Islet of Langerhans (tissue), 1 donor: Measurements from ENCODE around the gene BICD2.

Experiments used
- FAIRE-seq: peaks from one replicate; lab custom pipeline; 2011; peaks lifted over from hg19 to GRCh38; lab: Jason Lieb, UNC

Gene BICD2

DNA sequence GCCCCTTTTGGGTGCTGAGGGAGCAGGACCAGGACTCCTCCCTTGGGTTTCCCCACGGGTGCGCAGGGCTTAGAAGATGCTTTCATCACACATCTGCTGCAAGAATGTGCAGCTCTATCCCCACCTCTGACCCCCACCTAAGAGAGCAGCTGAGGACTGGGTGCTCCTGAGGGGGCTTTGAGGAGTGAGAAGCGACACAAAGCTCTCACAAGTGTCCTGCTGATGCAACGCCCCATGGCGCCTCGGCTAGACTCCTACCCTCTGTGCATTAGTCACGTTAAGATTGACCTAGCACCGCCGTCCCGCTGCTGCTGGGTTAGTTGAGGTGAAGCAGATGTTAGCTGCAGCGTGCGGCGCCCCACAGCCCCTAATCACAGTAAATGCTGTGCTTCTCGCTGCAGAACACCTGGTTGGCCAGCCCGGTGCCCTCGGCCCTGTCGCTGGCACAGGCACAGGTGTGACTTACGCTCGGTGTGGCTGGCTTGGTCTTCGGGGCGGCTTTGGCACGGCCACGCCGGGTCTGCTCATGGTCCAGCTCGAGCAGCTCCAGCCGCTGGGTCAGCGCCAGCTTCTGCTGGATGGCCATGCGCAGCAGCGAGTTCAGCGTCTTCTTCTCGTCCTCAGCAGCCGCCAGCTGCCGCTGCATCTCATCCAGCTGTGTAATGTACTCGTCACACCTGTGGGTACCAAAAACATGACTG, 49.7 kb downstream of the BICD2 start:
- FAIRE-seq, result no peak

DNA sequence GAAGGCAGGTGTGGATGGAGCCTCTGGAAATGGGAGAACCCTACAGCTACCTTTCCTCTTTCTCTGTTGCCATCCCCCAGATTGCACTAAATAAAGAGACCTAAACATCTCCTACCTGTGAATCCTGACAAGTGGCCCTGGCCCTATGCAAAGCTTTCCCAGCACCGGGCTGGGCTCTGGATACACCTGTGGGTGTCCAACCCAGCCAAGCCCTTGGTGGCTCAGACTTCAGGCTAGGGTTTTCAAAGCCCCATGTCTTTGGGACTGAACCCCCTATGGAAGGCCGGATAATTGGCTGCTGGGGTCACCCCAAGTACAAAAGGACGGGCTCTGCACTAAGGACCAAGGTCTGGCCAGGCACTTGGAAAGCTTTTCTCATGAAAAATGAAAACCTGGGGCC, 50.6 kb downstream of the BICD2 start:
- FAIRE-seq, result no peak

DNA sequence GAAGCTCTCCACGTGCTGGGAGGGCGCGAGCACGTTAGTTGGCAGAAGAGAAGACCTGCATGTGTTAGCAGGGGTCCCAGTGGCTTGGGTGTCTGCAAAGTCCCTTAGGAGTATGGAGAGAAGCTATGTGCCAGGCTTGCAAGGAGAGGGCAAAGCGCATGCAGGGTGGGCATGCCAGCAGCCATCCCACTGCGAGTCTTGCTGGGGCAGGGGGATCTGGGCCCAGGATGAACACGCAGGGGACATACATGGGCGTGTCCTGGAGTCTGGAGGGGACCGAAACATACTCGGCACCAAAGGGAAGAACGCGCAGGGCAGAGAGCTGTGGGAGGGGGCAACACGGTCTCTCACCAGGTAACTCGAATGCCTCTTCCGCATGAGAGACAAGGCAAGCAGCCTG, 51.1 kb downstream of the BICD2 start:
- no peak for FAIRE-seq

DNA sequence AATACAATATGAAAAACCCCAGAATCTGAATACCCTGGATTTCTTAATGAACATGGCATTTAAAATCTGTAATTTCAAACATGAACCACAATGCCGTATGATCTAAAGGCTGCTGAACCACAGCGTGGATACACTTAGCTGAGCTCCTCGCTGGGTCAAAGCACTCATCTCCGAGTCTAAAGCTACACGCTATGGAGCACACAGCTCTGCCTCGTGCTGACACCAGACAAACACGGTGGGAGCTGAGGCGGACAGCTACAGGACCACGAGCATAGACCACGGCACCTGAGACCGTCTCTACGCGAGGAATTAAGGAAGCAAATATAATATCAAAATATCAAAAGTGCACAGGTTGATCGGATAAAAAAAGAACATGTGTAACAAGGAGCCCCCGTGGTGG, 51.9 kb downstream of the BICD2 start:
- FAIRE-seq, result no peak

DNA sequence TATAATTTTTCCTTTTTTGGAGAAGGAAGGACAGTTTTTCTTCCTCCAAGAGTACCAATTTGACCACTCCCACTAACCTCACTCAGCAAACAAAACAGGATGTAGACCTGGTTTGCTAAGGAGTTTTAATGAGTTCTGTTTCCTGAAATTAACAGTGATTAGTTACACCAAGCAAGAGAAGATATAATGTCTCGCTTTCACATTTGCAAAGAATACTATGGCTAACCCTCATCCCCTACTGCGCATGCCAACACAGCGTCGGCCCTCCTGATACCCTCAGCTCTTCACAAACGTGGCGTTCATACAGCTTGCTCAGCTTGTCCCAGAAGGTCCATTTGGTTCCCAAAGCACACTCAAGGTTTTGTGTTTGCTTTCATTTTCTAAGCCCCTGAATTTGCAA, 52.8 kb downstream of the BICD2 start:
- FAIRE-seq, result no peak

DNA sequence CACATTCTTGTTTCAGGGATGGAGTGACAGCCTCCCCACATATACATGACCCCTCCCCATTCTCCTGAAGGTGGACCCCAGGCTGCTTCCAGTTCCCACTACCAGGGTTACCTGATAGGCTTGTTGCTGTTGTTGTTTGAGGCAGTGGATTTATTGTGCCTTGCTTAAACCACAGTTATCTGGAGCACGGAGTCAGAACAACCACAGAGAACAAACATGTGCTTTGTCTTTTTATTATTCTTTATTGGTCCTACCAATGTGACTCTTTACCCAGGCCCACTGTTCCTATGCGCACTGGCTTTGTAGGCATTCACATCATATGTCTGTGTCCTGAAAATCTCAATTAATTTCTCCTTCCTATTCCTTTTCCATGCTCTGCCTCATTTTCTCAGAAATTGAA, 53.5 kb downstream of the BICD2 start:
- no peak for FAIRE-seq

DNA sequence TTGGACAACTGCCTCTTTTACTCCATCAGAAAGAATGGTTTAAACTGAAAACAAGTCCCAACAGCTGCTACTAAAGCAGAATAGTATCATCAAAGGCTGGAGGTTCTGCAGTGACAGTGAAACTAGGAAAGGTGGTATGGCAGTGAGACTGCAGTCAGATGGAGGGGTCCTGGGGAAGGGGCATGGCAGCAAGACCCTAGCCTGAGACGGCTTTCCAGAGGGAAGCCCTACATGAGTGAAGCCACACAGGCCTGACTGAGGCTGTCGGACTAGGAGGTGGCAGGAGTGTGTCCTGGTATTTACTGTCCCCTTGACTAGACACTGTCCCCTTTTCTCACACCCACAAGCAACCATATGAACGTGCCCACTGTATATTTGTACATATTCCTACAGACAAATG, 54.3 kb downstream of the BICD2 start:
- no peak for FAIRE-seq

DNA sequence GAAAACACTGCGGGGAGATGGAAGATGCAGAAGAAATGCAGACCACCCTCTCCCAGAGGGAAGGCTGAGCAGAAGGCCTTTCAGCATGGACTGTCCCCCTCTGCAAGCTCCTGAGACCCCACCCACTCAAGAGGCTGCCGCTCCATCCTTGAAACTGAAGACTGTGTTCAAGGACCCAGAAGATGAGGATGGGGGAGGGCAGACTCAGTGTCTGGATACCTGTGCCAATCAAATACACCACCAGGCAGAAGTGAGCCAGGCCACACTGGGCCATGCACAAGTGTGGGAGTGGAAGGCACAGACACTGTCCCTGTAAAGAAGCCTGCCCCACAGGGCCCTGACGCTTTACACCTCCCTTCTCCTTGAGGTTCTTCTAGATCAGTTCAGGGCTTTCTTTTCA, 54.7 kb downstream of the BICD2 start:
- no peak for FAIRE-seq

DNA sequence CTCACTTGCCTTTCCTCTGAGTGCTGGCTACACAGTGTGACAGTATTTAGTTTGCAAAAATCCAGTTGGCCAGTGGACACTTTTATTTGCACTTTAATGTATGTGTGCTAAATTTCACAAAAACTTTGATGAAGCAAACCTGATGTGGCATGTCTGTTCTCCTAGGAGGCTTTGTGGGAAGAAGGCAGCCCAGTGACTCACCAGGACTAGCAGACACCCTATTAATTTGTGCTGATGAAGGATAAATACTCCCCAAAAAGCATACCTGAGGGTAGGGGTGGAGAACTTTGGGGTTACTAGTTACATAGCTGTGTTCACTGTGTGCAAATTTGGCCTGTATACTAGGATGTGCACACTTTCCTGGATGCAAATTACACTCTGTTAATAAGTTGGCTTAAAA, 55.4 kb downstream of the BICD2 start:
- FAIRE-seq, result no peak

DNA sequence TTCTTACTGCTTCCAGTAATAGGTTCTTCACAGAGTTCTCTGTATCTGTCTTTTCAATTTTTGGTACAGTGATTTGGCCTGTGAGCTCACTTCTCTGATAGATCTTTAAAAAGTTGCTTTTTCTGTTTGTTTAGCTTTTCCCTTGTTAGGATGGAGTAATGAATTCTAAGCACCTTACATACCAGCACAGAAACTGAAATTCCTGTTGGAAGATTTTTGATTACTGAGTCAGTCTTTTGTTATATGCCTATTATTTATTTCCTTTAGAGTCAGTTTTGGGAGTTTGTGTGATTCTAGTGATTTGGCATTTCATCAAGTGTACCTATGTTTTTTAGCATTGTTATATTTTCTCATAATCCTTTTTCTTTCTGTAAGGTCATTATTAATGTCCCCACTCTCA, 57.1 kb downstream of the BICD2 start:
- no peak for FAIRE-seq

DNA sequence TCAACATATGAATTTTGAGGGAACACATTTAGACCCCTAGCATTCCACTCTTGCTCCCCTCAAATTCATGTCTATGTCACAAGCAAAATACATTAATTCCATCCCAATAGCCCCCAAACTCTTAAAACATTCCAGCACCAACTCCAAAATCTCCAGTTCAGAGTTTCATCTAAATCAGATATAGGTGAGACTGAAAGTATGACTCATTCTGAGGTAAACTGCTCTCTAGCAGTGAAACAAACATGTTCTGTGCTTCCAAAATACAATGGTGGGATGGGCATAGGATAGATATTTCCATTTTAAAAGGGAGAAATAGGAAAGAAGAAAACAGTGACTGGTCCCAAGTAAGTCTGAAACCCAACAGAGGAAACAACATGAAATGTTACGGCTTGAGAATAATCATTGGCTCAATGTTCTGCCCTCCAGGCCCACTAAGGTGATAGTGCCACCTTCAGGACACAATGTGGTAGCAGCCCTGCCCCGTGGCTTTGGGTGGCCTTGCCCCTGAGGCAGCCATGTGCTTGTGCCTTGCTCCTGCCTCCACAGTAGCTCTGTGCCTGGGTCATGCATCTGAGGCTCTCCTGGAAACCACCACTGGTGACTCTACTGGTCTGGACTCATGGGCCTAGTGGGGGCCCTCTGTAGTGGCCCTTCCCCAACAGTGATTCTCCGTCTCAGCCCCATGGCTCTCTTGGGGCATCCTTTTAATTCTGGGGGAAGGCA, 58.3 kb downstream of the BICD2 start:
- no peak for FAIRE-seq

DNA sequence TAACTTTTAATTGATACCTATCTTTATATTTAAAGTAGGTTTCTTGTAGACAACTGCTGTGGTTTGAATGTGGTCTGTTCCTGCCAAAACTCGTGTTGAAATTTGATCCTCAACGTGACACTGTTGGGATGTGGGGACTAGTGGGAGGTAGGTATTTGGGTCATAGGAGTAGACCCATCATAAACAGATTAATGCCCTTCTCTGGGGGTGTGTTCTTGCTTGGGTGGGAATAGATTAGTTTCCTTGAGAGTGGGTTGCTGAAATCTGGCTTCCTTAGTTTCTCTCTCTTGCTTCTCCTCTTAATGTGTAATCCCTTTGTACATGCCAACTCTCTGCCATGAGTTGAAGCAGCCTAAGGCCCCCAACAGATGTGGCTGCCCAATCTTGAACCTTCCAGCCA, 60.1 kb downstream of the BICD2 start:
- no peak for FAIRE-seq

DNA sequence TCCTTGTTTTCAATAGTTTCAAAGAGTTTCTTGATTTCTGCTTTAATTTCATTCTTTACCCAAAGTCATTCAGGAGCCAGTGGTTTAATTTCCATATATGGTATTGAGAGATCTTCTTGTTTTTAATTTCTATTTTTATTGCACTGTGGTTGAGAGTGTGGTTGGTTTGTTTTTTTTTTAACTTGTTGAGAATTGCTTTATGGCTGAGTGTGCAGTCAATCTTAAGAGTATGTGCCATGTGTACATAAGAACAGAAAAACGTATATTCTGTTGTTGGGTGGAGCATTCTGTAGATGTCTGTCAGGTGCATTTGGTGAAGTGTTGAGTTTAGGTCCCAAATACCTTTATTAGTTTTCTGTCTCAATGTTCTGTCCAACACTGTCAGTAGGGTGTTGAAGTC, 68.0 kb downstream of the BICD2 start:
- FAIRE-seq, result no peak

DNA sequence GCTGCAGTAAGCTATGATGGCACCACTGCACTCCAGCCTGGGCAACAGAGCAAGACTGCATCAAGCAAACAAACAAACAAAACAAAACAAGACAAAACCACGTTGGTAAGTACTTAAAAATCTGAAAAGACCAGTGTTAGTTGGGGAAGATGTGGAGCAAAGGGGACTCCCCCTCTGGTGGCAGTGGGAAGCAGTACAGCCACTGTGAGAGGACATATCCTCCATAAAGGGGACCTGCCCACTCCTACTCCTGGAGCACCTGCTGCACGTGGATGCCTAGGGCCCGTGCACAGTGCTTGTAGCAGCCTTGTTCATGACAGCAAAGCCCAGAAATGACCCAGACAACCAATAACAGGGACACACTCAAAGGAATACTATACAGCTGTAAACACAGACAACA, 77.7 kb downstream of the BICD2 start:
- FAIRE-seq, result no peak

DNA sequence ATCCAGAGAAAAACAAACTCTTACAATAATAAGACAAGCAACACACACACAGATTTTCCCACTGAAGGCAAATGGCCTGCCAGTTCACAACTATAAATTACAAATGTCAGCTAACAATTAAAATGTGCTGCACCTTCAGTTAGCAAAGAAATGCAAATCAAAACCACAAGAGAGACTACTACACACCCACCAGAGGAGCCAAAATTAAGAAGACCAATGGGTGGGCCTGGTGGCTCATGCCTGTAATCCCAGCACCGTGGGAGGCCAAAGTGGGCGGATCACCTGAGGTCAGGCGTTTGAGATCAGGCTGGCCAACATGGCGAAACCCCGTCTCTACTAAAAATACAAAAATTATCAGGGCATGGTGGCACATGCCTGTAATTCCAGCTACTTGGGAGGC, 79.6 kb downstream of the BICD2 start:
- no peak for FAIRE-seq

DNA sequence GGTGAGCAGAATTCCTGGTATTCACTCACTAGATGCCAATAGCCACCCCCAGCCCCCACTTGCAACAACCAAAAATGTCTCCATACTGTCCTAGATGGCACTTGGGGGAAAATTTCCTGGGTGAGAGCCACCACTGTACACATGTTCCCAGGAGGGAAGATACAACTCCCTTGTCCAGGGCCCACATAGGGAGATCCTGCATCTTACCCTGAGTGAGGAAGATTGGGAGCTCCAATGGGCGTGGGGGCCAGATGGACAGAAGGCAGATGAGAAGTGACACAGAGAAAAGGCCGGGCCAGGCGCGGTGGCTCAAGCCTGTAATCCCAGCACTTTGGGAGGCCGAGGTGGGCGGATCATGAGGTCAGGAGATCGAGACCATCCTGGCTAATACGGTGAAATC, 82.4 kb downstream of the BICD2 start:
- no peak for FAIRE-seq

DNA sequence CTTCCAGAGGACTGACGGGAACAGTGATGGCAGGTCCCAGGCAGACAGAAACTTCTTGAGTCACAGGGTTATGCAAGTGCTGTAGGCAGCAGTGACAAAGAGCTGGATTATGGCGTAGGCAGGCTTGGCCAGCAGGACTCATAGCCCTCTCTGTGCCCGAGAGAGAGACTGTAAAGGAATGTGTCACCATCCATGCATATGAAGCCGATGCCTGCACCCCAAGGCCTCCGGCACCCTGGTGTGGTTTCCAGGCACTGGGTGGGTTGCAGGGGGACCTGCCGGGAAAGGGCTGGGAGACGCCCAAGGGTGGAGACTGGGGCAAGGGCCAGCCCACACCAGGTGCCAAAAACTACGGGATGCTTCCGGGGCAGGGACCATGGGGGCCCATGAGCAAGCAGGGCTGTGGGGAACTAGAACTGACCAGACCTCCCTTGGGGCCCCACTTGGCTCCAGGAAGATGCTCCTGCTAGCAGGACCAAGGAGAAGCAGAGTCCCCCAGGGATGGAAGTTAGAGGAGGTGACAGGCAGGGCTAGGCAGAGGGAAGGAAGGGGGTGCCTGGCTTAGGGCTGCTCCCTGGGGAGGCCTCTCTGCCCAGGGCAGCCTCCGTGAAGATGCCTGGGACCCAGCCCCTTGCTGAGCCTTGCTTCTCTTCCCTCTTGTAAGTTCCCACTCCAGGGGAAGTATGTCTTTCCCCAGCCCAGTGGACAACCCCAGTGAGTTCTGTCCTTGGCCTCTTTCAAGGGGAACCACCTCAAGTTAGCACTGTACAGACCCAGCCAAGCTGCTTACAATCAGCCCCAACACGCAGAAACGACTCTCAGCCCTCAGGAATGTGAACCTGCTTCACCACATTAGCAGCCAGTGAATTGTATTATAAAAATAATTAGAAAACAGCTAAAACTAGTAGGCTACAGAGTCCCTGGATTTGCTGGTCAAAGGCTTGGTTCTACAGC, 84.2 kb downstream of the BICD2 start:
- no peak for FAIRE-seq

DNA sequence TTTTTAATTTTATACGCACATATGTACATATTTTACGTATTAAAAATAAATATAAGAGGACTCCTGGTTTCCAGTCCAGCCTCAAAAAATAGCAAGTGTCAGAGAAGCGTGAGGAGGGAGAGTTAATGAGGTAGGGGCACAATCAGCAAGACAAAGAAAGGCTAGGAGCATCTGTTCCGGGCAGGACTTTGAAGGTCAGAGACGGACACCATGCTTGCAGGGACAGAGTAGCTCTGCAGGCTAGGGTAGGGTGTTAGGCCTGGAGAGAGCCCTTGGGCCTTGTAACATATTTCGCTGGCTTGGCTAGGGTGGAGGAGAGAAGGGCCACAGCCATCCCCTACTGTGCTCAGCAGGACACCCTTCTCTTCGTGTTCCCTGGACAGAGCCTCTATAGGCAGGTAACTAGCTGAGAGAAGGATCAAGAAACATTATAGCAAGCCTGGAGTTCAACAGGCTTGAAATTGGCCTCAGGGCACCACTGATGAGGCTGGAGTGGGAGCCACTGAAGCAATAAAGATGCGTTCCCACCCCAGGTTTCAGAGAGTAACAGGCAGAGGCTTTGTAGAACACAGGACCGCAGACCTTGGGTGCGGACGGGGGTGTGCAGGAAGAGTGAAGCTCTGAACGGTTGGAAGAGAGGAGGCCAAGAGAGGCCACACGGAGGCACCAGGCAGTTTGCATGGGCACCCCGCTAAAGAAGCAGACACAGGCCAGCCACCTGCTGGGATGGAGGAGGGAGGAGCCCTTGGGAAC, 85.0 kb downstream of the BICD2 start:
- FAIRE-seq, result no peak

DNA sequence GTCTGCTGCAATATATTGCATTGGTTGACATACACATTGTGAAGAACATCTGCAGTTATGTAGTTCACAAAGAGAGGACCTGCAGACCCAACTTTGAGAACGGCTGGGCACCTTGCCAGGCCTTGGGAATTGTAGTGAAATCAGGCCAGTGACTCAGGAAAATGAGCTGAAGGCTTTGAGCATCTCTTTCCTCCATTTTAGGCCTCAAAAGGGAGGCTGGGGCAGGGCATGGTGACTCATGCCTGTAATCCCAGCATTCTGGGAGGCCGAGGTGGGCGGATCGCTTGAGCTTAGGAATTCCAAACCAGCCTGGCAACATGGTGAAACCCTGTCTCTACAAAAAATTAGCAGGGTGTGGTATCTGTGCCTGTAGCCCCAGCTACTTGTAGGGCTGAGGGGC, 93.3 kb downstream of the BICD2 start:
- FAIRE-seq, result no peak

DNA sequence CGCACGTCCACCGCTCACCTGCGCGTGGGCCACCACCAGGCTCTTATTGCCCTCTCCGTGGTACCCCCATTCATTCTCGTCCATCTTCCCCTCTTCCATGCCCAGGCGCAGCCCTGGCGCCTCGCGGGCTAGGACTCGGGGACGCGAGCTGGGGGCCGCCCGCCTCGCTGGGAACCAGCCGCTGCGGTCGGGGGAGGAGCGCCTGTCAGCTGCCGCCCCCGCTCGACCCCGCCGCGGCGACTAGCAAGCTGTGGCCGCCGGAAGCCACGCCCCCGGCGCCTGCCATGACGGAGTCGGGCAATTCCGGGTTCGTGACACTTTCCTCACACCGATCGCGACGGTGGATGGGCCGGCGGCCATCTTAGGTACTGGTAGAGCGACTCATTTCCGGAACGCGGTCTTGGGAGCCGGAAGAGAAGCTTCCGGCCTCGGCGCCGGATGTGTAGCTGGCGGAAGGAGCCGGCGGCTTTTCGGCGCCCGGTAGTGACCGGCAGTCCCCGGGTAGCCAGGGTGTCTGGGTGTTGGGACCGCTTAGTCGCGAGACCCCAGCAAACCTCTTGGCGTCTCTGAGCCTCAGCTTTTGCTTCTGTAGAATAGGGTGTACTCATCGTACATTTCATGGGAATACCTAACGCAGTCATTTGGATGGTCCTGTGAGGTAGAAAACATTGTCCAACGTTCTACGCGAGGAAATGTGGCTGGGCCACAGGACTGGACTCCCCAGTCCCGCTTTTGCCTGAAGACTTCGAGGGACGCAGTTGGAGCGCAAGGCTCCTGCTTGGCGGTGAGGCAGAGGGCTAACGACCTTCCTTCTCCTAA, 94.5 kb downstream of the BICD2 start, which contains the start of gene IPPK:
IPPK (minus strand) TSS at position 242 of the 819 bp plus-strand sequence; CDS start at position 99, 143 bp downstream.
- no peak for FAIRE-seq

DNA sequence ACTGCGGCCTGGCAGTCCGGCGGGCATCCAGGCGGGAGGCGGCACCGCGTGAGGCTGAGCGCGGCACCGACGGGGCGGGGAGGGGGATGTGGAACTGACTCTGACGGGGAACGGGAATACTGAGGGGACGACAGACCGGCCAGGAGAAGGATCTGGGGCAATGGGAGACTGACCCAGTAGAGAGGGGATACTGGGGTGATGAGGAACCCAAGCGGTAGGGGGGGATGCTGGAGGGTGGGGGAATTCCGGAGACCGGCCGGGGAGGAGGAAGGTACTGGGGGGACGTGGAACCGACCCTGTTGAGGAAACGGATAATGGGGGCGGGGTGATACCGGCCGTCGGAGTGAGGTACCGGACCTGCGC, 95.1 kb downstream of the BICD2 start:
- FAIRE-seq, result no peak
